PC-3 (cell line): ENCODE measurements around the gene NDUFAF3. TPM values are rescaled to one million over a fixed set of nuclear protein-coding genes. Genes with fewer than 3 reads are reported as not detected.

Source experiments
- ATAC-seq: fragments of 200-7000 bp; cut with Tn5 transposase; 2 replicates; pipeline ENCODE4 v1.9.1; 2020; ENCODE audit warnings: mild to moderate bottlenecking, moderate library complexity
- BruUV-seq: library from RNA; stranded (reverse); fragments of 400-500 nt; replicated peaks from 2 replicates; lab custom pipeline; 2021; lab: Mats Ljungman, UMichigan
- CTCF ChIA-PET: fragments of 300-600 bp; sonication (Branson Sonifier 250); formaldehyde crosslinking; loops from one replicate; lab custom pipeline; 2022; ENCODE audit warnings: antibody characterized with exemption; lab: Charles Lee
- POLR2A ChIA-PET: fragments of 300-600 bp; sonication (Branson Sonifier 250); formaldehyde crosslinking; loops from one replicate; lab custom pipeline; 2022; ENCODE audit warnings: antibody characterized with exemption; ENCODE audit not compliant: unreplicated experiment; lab: Charles Lee
- DNase-seq: peaks from one replicate; pipeline ENCODE4 v3.0.0-alpha.2; 2015
- H2AFZ ChIP-seq: fragments of 300-600 bp; sonication (generic); 2 replicates; pipeline ENCODE4 v1.6.0; 2016; ENCODE audit warnings: antibody characterized with exemption, low read length
- H3F3A ChIP-seq: fragments of 300-600 bp; sonication (generic); one replicate; pipeline ENCODE4 v1.6.0; 2017; ENCODE audit warnings: antibody characterized with exemption, low read length, control low read depth, mild to moderate bottlenecking; ENCODE audit not compliant: unreplicated experiment
- H3K27ac ChIP-seq: fragments of 300-600 bp; sonication (generic); 2 replicates; pipeline ENCODE4 v1.5.1; 2016; ENCODE audit warnings: mild to moderate bottlenecking, low read length
- H3K27me3 ChIP-seq: fragments of 300-600 bp; sonication (generic); 2 replicates; pipeline ENCODE4 v1.6.1; 2016; ENCODE audit warnings: low read length, mixed read lengths
- H3K36me3 ChIP-seq: fragments of 300-600 bp; sonication (generic); 2 replicates; pipeline ENCODE4 v1.6.1; 2016; ENCODE audit warnings: low read depth, mixed run types, low read length, mixed read lengths
- H3K4me1 ChIP-seq: fragments of 300-600 bp; sonication (generic); 2 replicates; pipeline ENCODE4 v1.5.1; 2016; ENCODE audit warnings: low read length; ENCODE audit not compliant: insufficient read depth
- H3K4me2 ChIP-seq: fragments of 300-600 bp; sonication (generic); 2 replicates; pipeline ENCODE4 v1.6.0; 2016; ENCODE audit warnings: low read length
- H3K4me3 ChIP-seq: fragments of 300-600 bp; sonication (generic); 2 replicates; pipeline ENCODE4 v1.5.1; 2016; ENCODE audit warnings: mild to moderate bottlenecking, low read length, mixed read lengths
- H3K79me2 ChIP-seq: fragments of 300-600 bp; sonication (generic); 2 replicates; pipeline ENCODE4 v1.6.1; 2017; ENCODE audit warnings: low read length, mixed read lengths
- H3K9ac ChIP-seq: fragments of 300-600 bp; sonication (generic); 2 replicates; pipeline ENCODE4 v1.6.0; 2016; ENCODE audit warnings: mild to moderate bottlenecking, low read length
- H3K9me2 ChIP-seq: fragments of 300-600 bp; sonication (generic); replicated peaks from 2 replicates; pipeline ENCODE4 v1.6.1; 2016; ENCODE audit warnings: mixed run types, low read length, mixed read lengths
- H3K9me3 ChIP-seq: fragments of 300-600 bp; sonication (generic); 2 replicates; pipeline ENCODE4 v1.6.1; 2016; ENCODE audit warnings: low read length, mixed read lengths
- H4K20me1 ChIP-seq: fragments of 300-600 bp; sonication (generic); 2 replicates; pipeline ENCODE4 v1.6.1; 2016; ENCODE audit warnings: low read length, mixed read lengths
- EZH2 ChIP-seq: fragments of 300-600 bp; sonication (generic); IDR thresholded peaks from one replicate; pipeline ENCODE4 v1.6.1; 2017; ENCODE audit warnings: antibody characterized with exemption, mild to moderate bottlenecking, low read length; ENCODE audit not compliant: unreplicated experiment
- EZH2phosphoT487 ChIP-seq: fragments of 300-600 bp; sonication (generic); IDR thresholded peaks from 2 replicates; pipeline ENCODE4 v1.6.1; 2018; ENCODE audit warnings: mild to moderate bottlenecking, antibody characterized with exemption, low read length, borderline replicate concordance
- intact Hi-C: fragments of 100-400 bp; cut with micrococcal nuclease; formaldehyde crosslinking; loops from 2 replicates; pipeline ENCODE4 v1.9.0; 2023
- total RNA-seq: library from RNA; depleted of rRNA; stranded (reverse); fragments of >200 nt; gene quantifications from 2 replicates; pipeline ENCODE4 v1.2.3, GENCODE V29; 2014
- TF ChIP-seq, protein P1 (sequence below): fragments of 300-600 bp; sonication (generic); conservative IDR thresholded peaks from 2 replicates; pipeline ENCODE4 v1.5.1; 2017; ENCODE audit warnings: antibody characterized with exemption, low read depth, mild to moderate bottlenecking, low read length

Gene NDUFAF3
- total RNA-seq, 1 experiment from 2014 or later, result 211 TPM

DNA sequence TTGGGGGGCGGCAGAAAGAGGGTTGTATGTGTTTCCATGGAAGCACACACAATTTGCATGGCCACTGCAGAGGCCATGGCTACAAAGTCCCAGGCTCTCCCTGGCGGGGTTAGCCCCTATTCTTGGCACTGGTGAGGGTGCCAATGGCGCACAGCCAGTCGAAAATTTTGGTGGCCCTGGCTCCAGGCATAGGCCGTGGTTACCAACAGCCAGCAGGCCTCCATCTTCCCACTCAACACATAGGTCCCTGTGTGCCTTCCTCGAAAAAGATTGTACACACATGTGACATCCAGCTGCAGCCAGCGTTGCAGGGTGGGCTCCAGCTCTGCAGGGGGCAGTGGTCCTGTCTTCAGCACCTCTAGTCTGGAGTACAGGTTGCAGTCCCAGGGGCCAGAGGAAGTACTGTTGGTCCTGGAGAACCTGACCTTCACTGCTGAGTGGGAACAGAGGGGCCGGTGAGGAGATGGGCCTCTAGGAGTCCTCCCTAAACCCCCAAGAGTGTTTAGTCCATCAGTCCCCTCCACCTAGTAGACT lies 24.8 kb upstream of the NDUFAF3 start:
- Histone ChIP-seq H3K9ac (no peak overlapping the region), H3F3A (no peaks in the 10 kb centered on the region), H3K4me1 (peaks cover 1% of the 10 kb centered on the region; the same call in 1 of the 2 replicates), H3K36me3 (no peaks in the 10 kb centered on the region), H4K20me1 (no peaks in the 10 kb centered on the region), H3K27me3 (no peaks in the 10 kb centered on the region), H2AFZ (no peak overlapping the region), H3K79me2 (peaks cover 20% of the 10 kb centered on the region), H3K4me3 (no peak overlapping the region), H3K4me2 (no peak overlapping the region), H3K9me3 (no peaks in the 10 kb centered on the region), H3K27ac (no peak overlapping the region), H3K9me2 (no peaks in the 10 kb centered on the region)
- no peak for ATAC-seq
- ChIA-PET POLR2A (no interaction called here), CTCF (no interaction called here)
- TF ChIP-seq, protein P1, sequence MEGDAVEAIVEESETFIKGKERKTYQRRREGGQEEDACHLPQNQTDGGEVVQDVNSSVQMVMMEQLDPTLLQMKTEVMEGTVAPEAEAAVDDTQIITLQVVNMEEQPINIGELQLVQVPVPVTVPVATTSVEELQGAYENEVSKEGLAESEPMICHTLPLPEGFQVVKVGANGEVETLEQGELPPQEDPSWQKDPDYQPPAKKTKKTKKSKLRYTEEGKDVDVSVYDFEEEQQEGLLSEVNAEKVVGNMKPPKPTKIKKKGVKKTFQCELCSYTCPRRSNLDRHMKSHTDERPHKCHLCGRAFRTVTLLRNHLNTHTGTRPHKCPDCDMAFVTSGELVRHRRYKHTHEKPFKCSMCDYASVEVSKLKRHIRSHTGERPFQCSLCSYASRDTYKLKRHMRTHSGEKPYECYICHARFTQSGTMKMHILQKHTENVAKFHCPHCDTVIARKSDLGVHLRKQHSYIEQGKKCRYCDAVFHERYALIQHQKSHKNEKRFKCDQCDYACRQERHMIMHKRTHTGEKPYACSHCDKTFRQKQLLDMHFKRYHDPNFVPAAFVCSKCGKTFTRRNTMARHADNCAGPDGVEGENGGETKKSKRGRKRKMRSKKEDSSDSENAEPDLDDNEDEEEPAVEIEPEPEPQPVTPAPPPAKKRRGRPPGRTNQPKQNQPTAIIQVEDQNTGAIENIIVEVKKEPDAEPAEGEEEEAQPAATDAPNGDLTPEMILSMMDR, result no peak
- TF ChIP-seq EZH2 (no peak), EZH2phosphoT487 (no peak)
- intact Hi-C loops, result no loop called here
- no TSS peak for BruUV-seq
- DNase-seq, result no peak

DNA sequence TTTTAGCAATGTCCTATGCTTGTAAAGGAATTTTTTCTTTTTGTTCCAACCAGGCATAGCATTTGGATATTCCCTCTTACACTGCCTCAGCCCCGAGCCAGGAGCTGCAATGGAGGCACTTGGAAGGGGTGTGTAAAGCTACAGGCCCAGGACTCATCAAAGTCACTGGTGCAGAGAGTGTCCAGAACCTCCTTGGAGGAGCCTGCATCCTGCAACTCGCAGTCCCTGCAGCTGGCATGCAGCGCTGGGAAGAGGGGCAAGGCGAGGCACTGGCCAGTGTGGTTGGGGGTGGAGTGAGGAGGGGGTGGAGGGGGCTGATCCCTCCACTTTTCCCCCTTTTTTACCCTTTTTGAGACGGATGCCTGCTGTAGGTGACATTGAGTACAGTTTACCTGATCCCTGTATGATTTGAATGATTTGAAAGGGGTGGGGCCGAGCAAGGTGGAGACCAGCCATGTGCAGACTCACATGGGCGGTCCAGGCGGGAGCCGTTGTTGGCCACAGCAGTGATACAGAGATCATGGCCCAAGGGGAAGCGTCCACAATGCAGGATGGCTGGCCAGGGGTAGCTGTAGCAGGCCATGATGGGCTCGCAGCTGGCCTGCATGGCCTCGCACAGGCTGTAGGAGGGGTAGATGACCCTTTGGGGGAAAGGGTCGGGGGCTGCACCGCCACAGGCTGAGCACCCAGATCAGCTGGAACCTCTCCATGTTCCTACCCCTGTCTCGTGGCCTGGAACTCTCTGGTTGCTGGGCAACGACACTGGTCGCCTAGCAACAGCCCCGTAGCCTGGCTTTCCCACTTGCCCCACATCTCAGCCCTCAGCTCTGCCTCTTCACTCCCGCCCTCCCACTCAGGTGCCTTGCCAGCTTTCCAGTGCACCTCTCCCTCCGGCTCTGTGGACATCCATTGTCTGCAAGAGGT lies 23.9 kb upstream of the NDUFAF3 start:
- no peaks in the 10 kb centered on the region for H3K4me1 ChIP-seq
- H3K9ac ChIP-seq, result no peak overlapping the region
- H3K79me2 ChIP-seq, result peaks cover 18% of the 10 kb centered on the region
- no peak overlapping the region for H3K4me3 ChIP-seq
- POLR2A ChIA-PET, result no interaction called here
- intact Hi-C loops, result no loop called here
- H3K27ac ChIP-seq, result no peak overlapping the region
- DNase-seq, result no peak
- H4K20me1 ChIP-seq, result no peaks in the 10 kb centered on the region
- H3K27me3 ChIP-seq, result no peaks in the 10 kb centered on the region
- no peaks in the 10 kb centered on the region for H3K9me3 ChIP-seq
- no peak overlapping the region for H2AFZ ChIP-seq
- CTCF ChIA-PET, result interaction anchor here (0.5 kb wide), 1 partner anchor 292 kb away, joined by 4 read pairs; no protein-coding TSS in a partner anchor
- H3F3A ChIP-seq, result no peaks in the 10 kb centered on the region
- ATAC-seq, result no peak
- TF ChIP-seq, protein P1, result no peak
- TF ChIP-seq EZH2, result no peak
- no peak for TF ChIP-seq EZH2phosphoT487
- H3K36me3 ChIP-seq, result no peaks in the 10 kb centered on the region
- H3K9me2 ChIP-seq, result no peaks in the 10 kb centered on the region
- BruUV-seq, result no TSS peak
- no peak overlapping the region for H3K4me2 ChIP-seq
